SK-N-DZ (cell line): Measurements from ENCODE around the gene PLEKHA8.

ENCODE experiments used
- DNase-seq: peaks from one replicate; pipeline ENCODE4 v3.0.0-alpha.2; 2015; ENCODE audit warnings: low spot score

The PLEKHA8 gene

DNA sequence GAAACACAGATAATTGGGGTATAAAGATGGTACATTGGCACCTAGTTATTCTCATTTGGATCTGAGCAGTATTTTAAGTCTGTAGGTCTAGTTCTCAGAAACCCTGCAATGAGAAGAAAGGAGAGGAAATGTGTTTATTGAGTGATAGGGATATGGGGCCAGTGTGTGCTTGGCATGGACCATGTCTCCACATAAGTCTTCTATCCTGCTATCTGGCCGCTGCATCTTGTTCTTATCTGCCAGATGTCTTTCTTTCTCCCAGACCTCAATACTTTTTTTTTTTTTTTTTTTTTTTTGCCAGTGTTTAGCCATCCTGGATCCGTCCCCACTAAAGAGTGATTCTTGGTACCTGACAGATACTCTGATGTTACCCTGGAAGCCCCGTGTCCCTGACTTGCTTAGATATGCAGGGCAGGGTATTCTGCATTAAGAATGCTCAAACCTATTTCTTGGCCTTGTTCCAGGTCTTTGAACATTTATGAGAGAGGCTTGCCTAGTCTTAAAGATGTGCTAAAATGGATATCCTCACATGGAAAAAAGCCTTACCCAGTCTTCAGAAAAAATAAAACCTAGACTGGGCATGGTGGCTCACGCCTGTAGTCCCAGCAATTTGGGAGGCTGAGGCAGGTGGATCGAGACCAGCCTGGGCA, 116.6 kb downstream of the PLEKHA8 start:
- DNase-seq = no peak

DNA sequence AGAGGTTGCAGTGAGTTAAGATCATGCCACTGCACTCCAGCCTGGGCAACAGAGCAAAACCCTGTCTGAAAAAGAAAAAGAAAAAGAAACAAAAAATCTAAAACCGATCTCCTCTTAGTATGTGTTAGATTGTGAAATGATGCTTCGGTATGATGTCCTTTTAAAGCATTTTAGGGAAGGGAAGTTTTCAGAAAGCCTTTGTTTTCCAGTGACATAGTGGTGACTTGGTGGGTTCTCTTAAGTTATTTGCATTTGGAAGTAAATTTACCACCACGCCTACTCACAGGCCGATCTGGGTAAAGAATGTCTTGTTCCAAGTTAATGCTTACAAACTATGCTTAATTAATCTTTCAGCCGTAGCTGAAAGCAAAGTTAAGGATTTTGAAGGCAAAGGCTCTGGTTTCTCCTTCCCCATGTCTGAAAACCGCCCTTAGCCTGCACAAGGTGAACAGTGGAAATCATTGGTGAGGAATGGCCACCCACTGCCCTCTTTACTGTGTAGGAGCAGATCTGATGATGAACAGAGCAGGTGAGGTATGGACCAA, 117.3 kb downstream of the PLEKHA8 start:
- DNase-seq = no peak

DNA sequence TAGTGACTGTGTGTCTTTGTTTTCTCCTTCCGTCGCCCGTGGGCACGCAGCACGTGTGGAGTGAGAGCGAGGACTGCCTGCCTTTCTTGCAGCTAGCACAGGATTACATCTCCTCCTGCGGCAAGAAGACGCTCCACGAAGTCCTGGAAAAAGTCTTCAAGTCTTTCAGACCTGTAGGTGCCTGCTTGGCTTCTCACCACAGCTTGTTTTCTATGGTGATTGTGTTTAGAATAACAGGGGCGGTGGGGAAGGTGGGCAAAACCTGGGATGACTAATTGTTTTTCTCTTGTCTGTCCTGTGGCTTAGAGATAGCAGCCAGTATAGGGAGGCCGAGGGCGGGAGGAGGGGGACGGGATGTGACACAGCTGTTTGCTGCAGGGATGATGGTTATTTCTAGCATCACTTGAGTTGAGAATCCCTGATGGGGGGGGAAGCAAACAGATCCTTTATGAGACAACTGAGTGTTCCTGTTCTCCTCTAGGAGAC, 118.0 kb downstream of the PLEKHA8 start:
- no peak for DNase-seq

DNA sequence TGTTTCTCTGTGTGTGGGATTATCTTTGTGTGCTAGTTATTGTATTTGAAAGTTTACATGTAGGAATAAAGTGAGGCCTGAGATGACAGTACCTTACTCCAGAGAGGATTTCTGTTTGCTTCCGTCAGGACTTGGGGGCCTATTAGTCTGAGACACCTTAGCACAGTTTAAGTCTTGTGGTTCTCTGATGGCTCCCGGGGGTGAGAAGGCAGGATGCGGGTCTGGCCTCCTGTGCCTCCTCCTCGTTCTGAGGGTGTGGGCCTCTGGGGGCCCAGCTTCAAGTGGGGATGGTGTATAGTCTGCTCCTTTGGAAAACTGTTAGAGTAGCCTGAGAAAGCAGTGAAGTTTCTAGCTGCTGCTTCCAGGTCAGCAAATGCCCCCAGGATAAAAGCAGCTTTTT, 119.0 kb downstream of the PLEKHA8 start:
- no peak for DNase-seq

DNA sequence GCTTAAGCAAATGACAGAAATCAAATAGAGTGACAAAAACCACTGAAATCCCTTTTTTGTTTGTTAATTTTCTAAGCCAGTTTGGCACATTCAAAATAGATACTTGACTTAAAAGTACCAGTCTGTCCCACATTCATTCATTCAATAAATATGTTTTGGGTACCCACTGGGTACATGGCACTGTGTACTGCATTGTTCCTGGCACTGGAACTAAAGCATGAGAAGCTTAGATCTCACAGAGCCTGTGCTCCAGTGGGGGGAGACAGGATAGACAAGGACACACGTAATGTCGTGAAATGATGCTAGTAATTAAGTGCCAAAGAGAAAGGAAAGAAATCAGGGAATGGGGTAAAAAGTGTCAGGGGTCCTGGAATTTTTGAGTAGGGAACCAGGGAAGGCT, 119.6 kb downstream of the PLEKHA8 start:
- no peak for DNase-seq

DNA sequence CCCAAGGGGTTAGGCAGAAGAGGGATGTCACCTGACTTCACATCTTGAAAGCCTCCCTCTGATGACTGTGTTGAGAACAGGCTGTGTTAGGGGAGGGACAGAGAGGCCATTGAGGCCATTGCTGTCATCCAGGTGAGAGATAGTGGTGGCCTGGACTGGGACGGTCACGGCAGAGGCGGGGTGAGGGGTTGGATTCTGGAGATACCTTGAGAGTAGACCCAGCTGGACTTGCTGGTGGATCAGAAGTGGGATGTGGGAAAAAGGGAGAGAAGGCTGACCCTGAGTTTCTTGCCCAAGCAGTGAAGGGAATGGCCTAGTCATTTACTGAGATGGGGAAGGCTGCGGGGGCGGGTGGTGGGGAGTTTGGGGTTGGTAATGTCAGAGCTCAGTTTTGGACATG, 120.2 kb downstream of the PLEKHA8 start:
- no peak for DNase-seq

DNA sequence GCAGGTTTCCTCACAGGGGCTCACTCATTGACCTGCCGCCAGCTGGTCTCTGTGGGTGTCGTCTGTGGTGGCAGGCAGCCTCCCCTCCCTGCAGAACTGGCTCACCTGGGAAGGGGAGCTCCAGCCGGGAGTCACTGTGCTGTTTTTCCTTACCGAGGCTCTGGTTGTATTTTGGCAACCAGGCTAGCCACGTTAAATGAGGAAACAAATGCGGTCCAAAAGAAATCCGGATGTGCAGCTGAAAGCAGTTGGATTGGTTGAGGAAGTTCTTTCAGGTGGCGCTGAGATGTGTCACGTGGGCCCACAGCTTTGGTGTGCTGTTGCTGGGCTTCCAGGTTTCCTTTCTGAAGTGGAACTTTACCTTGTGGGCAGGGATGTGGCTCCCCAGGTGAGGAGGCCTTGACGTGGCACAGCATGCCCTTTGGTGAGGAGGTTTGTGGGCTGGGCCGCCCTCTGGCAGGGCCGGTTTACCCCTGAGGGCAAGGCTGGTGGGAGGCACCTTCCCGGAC, 120.8 kb downstream of the PLEKHA8 start:
- DNase-seq = no peak

DNA sequence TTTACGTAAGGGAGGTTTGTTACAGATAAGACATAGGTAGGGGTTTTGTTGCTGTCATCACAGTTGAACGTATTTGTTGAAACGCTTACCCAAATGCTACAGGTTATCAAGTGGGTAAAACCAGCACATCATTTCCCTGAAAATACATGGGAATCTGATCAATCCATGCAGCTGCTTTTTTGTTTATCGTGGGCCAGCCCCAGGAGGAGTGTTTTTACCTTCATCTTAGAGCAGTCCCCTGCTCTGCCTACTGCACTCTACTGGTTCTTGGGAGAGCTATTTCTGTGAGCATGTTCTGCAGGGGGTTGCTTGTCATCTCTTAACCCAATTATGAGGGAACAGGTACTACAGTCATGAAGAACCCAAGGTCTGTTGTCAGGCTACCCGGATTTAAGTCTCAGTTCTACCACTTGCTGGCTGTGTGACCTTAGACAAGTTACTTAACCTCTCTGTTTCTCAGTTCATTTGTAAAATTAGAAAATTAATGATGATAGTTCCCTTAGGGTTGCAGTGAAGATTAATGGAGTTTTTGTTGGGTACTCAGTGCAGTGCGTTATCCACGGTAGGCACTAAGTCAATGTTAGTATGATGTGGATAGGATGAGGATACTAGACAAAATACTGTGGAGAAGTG, 121.5 kb downstream of the PLEKHA8 start:
- DNase-seq = no peak

DNA sequence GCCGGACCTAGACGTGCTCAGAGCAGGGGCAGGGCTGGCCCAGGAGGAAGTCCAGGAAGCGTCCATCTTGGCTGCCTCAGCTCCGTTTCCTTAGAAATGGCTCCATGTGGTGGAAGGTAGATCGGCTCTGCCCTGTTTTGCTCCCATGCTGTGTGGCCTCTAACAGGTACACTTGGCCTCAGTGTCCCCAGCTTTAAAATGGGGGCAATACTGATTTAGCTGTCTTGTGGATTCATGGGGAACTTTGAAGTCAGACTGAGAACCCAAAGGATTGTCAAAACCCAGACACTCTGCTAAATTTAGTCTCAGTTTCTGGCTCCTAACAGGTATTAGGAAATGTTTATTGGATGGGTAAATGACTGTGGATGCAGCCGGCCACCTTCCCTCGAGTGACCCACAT, 122.5 kb downstream of the PLEKHA8 start:
- DNase-seq = no peak

DNA sequence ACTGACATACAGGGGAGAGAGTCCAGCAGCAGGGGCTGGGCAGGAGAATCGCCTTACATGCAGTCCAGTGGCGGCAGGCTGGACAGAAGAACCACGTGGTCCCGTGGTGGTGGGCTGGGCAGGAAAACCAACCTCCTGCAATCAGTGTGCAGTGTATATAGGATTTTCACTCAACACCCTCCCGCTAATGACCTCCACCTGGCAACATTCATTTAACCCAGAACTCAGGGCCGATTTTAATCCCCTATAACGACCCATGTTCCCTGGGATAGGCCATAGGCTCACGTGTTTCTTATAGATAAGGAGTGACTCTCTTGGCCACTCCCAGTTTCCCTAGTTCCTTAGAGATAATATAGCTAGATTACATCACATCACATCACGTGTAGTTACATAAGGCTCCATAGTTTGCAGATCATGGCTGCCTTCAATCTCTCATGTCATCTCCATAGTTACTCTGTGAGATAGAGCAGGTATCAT, 125.9 kb downstream of the PLEKHA8 start:
- DNase-seq = no peak

DNA sequence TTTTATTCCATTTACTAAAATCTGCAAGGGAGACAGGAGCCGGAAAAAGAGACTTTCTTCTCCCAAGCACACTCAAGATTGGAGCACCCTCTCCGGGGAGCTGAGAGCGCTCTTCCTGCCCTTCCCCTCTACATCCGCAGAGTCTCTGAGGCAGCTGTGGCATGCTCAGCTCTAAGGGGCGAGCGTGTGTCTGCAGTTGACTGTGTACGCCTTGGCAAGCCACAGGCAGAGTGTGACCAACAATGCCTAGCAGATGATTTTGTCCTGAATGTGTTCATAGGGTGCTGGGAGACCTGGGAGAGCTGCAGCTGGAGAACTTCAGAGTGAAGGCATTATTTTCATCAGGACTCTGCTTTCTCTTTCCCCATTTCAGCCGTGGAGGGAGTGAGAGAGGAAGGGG, 127.3 kb downstream of the PLEKHA8 start:
- no peak for DNase-seq

DNA sequence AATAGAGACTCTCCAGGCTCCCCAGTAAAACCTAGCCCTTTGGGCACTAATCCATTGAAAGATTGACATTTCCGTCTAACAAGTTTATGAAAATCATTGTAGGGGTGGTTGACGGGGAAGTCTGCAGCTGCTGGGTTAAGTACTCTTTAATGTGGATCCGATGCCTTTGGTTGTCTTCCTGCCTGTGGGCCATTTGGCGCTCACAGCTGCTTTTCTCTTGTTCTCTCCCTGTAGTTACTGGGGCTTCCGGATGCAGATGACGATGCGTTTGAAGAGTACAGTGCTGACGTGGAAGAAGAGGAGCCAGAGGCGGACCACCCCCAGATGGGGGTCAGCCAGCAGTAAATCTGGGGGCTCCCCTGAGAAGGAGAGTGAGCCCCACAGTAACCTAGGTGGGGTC, 129.0 kb downstream of the PLEKHA8 start:
- no peak for DNase-seq

DNA sequence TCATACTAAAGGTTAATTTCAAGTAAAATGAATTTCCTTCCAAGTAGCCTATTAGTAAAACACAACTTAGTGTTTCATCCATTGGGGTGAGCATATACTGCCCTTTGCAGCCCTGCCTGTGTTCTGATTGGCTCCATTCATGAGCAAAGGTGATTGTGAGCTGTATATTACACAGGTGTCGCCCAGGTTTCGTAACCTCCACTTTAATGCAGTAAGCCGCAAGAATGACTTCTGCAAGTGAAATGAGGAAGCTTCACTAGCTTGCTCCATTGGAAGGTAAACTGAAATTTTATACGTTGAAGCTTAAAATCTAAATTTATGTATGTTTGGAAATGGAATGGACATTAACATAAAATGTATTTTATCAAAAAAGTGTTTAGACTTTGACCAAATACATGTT, 131.0 kb downstream of the PLEKHA8 start:
- no peak for DNase-seq

DNA sequence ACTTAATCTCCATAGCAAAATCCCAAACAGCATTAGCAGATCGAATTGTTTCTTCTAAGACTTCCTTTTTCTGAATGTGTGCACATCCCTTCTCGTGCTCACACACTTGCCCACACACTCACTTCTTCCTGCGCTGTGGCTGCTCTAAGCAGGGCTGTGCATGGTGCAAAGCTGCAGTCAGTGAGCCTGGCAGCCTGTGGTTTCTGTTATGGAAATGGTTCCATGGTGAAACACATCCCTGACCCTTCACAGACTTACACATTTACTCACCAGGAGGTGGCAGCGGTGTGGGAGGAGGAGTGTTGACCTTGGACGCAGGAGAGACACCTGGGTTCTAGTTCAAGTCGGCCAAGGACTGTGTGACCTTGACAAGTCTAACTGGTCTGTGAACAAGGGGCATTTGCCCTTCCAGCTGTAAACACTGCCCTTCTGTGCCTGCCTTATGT, 131.5 kb downstream of the PLEKHA8 start:
- peak; percentile 29 for DNase-seq

DNA sequence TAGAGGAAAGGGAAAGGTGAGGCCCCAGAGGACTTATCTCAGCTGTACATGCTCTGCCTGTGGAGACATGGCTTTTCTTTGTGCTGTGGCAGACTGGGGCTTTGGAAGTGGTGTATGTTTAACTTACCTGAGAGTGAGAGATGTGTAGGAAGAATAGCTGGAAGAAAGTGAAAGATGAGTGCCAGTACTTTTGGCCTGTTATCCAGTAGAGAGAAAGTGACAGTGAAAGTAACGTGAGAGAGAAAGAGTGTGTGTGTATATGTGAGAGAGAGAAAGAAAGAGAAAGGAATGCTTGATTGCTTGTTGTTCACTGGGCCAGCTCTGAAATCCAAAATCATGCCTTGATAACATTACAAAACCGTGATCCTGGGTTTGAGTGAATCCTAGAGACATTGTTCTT, 132.1 kb downstream of the PLEKHA8 start:
- no peak for DNase-seq

DNA sequence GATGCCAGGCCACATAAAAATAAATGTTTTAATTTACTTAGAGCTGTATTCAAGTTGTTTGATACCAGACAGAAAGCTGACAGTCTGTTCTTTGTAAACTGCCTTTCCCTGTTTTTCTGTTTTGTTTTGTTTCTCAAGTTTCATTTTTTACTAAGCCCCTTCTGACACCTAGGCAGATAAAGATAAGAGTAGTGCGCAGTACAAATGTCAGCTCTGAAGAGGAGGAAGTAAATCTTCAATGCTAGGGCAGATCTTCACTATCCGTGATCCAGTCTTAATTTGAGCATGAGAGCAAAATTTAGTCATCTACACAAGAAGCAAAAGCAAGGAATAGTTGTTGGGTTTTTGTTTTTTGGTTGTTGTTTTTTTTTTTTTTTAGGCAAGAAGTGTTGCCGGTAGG, 133.9 kb downstream of the PLEKHA8 start:
- DNase-seq = no peak

DNA sequence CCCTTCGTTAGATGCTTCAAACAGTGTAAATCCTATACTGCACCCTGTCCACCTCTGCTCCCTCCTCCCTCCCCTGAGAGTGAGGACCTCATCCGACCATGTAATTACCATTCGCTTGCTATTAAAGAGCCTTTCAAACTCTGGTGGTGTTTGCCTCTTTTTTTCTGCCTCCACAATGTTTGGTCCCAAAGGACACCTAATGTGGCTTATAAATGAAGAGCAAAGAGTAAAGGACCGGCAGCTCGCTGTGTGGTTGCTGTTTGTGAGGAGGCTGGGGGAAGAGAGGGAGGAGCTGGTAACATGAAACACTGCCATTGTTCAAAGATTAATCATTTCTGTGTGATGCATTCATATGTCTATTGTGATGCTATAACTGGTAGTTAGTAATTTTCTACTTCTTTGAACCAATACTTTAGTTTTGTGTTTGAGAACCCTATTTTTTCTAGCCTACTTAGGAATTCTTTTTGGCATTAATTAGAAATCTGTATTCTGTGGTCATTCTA, 134.5 kb downstream of the PLEKHA8 start:
- no peak for DNase-seq

DNA sequence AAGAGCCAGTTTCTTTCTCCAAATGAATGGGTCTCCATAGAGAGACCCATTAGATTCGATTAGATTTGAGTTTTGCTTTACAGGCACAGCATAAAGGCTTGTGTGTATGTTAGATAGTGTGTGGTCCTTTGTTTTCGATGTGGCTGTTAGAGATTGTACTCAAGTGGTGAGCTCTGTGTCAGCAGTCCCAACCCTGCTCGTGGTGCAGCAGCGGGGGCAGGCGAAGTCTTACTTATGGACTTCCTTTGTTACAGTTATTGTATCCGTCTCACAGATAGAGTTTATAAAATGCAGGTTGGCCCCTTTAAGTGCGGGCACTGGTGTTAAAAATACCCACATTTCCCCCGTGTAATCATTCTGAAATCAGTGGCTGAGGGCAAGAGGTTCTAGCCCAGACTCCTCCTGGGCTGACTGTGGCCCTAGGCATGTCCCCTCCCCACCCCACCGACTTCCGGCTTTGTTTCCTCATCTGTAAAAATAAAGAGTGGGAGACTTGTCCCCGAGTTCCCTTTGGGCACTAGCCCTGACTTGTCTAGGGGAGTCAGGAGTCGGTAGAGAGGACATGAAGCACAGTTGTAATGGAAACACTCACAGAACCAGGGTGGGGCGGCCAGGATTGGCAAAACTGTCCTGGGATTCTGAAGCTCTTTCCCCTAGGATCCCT, 135.2 kb downstream of the PLEKHA8 start:
- DNase-seq = no peak

DNA sequence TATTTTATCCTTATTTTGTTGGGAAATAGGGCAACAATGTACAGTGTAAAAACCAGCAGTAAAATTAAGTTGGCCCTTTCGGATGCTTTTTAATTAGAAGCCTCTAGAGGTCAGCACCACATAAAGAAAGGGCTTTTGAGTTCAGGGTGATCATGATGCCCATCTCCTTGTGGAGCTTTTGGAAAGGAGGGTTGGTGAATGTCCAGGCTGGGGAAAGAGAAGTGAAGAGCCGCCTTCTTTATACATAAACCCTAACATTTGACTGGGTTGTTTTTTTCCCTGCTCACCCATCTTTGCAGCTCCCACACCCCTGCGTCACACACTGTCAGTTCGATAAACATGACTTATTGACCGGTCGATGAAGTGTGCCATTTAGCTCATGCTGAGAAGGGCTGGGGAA, 136.4 kb downstream of the PLEKHA8 start:
- DNase-seq = peak; percentile 43

DNA sequence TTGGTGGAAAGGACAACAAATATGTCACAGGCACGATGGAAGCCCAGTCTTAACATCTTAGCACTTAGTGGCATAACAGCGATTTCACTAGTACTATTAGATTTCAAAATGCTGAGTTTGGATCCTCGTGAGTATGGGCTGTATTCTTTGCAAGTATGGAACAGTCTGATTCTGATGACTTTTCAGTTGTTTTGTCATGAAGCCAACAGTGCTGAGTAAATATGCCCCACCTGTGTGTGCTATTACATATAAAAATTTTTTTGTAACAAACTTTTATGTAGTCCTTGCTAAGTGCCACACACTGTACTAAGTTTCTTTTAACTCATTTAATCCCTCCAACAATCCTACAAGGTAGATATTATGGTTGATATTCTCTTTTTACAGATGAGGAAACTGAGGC, 137.4 kb downstream of the PLEKHA8 start:
- no peak for DNase-seq

DNA sequence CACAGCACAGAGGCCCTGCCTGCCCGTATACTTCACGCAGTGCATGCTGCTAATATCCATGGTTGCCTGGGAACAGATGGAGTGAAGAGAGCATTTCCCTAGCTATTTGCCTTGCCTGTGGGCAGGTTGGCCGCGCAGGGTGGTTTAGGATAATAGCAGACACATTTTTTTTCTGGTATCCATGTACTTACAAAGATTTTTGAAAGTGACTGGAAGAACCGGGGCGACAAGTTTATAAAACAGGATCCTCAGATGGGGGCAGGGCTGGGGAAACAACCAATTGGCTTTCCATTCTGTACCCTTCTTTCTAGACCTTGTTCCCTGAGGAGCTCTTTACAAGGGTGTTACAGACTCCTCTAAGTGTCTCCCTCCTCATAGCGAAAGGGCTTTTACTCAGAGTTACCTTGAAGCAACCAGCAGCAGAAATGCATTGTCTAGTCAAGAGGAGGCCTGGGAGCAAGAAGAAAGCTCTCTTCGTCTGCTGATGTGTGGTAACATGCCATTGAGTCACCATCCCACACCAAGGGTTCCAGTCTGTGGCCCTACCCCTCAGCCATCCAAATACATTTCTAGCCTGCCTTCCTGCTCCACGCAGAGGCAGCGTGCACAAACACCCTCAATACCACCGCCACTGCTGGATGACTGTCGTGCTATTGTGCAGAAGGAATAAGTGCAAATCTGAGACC, 138.1 kb downstream of the PLEKHA8 start:
- DNase-seq = no peak

DNA sequence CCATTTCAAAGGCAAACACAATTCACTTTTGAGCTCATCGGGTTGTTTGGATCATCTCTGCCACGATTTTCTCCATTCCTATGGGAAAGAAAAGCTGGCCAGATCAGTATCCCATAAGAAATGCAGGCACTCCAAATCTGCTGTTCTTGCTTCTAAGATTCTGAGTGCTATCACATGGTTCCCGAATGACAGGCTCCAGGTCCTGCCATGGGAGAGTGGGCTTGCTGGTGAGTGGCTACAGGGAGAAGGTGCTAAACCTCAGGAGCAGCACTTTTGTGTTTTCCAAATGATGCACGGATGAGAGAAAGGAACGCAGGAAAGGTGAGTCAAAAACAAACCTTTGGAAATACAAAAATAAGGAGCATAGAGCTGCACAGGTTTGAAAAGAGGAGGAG, 138.6 kb downstream of the PLEKHA8 start:
- no peak for DNase-seq
